CD4-positive, alpha-beta T cell treated with Interleukin-2 at 100 ng/mL for 4 hours (primary cell): Measurements from ENCODE around the gene MRGPRD.
"Not testable (repeated sequence)": the region's sequence is repeated elsewhere in the genome, so short reads cannot be mapped to it uniquely, and the experiment has no call there.

Experiments
- DNase-seq: peaks from one replicate; pipeline ENCODE4 v3.0.0-alpha.2; 2020; ENCODE audit warnings: low spot score

MRGPRD gene

DNA sequence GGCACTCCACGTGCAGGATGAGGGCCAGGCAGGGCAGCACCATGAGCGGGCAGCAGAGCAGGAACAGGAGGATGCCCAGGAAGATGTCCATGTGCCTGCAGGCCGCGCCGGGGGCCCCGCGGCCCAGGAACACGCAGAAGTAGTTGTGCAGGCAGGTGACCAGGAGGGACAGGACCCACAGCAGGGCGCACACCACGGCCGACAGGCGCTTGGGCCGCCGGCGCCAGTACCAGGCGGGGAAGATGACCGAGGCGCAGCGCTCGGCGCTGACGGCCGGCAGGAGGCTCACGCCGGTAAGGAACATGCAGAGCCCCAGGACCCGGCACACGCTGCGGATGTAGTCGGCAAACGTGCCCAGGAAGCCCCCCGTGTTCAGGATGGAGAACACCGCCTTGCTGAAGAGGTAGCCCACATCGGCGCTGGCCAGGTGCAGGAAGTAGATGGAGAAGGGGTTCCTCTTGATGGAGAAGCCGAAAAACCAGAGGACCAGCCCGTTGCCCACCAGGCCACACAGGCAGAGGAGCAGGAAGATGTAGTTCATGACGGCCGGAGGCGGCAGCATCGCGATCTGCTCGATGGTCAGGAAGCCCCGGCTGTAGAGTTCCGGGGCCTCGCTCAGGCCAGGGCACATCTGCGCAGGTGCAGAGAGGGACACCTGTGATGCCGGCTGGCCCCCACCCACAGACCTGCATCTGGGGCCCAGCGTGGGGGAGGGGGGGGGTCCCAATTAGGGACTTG is 25.0 kb upstream of the MRGPRD start:
- no peak for DNase-seq

DNA sequence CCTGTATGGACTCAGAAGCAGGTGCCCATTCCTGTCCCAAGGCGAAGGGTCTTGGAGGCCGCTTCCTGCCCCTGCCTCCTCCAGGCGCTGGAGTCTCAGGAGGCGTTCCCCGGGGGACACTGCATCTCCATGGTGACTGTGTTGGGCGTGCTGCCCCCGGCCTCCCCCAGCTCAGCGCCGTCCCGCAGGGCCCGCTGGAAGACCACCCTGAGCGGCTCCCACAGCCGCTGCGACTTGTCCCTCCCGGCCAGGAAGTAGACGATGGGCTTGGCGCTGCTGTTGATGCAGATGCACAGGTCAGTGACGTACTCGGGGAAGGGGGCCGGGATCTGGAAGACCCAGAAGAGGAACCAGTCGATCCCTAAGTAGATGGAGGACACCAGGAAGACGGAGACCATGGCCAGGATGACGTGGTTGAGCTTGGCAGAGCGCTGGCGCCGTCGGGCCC is 24.4 kb upstream of the MRGPRD start:
- DNase-seq, result no peak

DNA sequence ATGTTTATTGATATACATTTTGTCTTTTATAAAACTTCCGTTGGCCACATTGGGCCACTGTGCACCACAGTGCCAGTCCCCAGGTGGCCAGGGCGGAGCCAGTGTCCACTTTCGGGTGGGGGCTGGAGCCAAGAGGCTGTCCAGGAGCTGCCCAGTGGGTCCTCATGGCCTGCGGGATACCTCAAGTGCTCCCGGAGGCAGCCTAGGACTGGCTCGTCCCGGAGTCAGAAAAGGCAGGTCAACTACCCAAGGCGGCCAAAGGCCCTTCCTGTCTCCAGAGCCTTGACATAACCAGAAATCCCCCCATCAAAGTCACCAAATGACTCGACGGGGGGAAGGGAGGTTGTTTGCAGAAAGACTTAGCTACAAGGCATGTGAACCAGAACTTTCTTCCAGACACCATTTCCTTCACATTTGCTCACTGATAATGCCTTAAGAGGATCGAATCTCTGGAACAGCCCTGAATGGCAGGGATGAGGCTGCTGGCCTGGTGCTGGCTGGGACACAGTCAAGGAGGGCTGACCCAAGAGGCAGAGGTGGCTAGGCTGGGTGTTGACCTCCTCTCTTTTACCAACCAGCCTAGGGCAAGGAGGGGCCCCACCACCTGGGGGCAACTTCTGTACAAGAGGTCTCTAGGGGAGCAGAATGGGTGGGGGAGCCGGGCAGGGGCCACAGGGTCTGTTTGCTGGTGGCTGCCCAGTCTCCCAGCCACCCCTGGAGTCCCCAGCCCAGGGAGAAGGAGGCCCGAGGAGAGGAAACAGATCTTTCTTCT is 23.8 kb upstream of the MRGPRD start:
- DNase-seq, result no peak

GRCh38 chr11:69003866-69004367 is 23.1 kb upstream of the MRGPRD start:
- DNase-seq, result no peak

GRCh38 chr11:69003301-69003865 is 22.6 kb upstream of the MRGPRD start:
- DNase-seq, result no peak

DNA sequence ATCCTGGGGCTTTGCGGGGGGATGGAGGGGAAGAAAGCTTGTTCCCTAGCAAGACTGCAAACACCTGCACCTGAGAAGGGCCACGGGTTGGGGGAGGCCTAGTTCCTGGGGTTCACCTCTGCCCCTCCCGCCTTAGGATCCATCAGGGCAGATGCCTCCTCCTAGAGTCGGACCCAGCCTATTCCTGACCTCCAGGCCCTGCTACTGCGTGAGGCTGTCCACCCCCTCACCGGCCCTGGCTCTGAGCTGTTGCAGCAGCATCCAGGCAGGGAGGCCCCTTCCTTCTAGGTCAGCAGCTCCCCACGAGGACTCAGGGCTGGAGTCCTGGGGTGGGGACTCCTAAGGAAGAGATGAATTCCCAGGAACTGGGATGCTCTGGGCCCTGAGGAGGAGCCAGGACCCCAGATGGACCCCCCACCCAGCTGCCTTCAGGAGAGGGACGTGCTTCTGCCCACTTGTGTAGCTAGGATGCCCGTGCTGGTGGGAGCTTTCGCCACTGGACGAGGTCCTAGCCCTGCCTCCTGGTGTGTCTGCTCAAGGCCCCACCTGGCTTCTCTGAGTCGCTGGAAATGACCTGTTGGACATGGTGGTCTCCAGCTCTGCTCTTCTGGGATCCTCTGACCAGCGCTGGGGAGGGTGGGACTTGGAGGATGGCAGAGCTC is 21.9 kb upstream of the MRGPRD start:
- DNase-seq, result no peak

GRCh38 chr11:69002110-69002569 is 21.4 kb upstream of the MRGPRD start:
- no peak for DNase-seq

GRCh38 chr11:69001243-69002081 is 20.7 kb upstream of the MRGPRD start:
- no peak for DNase-seq

GRCh38 chr11:69000831-69001242 is 20.1 kb upstream of the MRGPRD start:
- no peak for DNase-seq

DNA sequence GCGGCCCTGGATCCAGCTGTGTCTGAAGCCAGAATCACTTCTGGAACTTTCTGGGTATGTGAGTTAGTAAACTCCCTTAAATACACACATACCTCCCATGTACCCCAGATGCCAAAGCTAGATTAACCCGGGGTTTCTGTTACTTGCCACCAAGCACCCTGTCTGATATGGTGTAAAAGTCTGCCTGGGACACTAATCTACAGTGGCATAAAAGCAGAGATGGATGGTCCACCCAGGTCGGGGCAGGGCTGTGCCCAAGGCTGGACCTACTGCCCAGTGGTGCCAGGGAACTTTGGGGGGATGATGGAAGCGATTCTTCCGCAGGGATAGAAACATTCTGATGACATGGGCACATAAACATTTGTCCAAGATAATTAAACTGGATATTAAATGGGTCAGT is 19.6 kb upstream of the MRGPRD start:
- no peak for DNase-seq

GRCh38 chr11:68999748-69000355 is 19.1 kb upstream of the MRGPRD start:
- DNase-seq, result not testable (repeated sequence)

GRCh38 chr11:68999093-68999747 is 18.4 kb upstream of the MRGPRD start:
- DNase-seq, result no peak

GRCh38 chr11:68998390-68998911 is 17.7 kb upstream of the MRGPRD start:
- no peak for DNase-seq

- no peak for DNase-seq
Measured at GRCh38 chr11:68997995-68998348, 17.2 kb upstream of the MRGPRD start.

DNA sequence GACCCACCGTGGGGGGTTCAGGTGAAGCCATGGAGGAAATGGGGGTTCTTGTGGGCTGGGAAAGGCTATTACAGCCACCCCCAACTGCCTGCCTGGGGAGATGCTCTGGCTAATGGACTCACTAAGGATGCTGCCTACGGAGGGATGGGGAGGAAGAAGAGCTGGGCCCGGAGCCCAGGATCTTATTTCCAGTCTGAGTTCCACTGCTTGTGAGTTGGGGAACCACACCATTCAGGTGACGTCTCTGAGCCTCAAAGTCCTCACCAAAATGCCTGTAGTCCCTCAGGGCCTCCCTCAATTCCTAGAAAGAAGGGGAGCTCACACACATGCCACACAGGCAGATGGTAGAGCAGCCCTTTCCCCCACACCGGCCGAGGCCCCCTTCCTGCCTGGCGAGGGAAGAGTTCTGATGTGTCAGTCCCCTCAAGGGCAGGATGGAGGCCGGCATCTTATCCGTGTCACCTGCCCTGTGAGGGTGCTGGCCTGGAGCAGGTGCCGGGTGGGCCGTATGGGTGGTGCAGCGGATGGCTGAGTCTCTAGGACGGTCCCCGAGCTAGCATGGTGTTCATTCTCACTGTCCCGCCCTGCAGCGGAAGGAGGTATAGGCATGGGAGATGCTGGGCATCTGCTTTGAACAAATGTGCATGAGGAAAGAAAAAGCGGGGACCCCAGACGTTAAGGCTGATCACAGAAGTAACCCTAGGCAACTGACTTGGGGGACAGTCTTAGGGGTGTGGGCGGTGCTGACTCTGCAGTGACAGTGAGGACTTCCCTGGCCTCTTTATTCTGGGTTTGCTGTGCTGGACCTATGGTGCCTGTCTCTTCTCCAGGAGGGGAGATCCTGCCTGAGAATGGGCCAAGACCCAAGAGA is 16.6 kb upstream of the MRGPRD start:
- DNase-seq, result no peak

- DNase-seq, result no peak
Measured at GRCh38 chr11:68996376-68997123, 15.8 kb upstream of the MRGPRD start.

DNA sequence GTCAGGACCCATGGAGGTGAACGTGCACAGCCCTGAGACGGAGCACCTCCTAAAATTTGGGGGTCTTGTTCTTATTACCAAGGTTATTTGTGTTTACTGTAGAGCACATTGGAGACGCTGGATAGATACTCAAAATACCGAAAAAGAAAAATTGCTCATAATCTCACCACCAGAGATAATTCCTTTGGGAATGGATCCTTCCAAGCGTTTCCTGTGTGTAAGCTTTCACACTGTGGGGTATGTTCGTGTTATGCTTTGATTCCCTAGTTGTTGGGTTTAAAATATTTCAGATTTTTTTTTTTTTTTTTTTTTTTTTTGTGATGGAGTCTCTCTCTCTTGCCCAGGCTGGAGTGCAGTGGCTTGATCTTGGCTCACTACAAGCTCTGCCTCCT is 14.1 kb upstream of the MRGPRD start:
- no peak for DNase-seq

DNA sequence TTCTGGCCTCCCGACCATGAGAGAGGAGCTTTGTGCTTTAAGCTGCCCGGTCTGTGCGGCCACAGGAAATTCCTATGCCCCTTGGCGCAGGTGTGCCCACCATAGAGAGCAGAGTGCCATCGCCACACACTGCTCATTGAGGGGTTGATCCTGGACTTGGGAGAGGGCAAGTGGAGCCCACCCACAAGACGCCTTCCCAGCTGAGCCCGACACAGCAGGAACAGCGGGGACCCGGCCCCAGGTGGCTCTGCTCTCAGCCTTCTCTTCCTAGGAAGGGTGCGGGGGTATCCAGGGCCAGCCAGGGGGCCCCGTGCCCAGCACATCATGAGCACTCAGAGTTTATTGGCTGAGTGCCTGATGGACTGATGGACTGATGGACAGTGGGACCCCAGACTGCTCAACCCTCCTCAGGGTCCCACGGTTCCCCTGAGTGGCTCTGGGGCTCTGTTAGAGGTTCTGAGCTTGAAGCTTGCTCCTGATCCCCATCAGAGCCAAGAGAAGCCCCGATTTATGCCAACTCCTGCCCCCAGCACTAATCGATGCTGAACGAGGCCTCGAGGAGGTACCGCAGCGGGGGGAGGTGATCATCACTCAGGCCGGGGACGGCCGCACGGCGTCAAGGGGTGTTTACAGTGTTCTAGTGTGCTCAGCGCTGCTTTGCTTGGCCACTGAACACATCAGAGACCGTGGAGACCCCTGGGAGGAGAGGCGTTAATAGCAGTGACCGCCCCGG is 13.5 kb upstream of the MRGPRD start:
- no peak for DNase-seq
